Kidney (tissue), 14 donors: ENCODE results near the gene NUB1. TPM values are rescaled to one million over a fixed set of nuclear protein-coding genes. Genes with fewer than 3 reads are reported as not detected.
A peak's percentile ranks its signal among the peaks of the same experiment; 100 is the strongest.

Experiments used
- DNase-seq, 5 donors: peaks; one replicate each; pipeline ENCODE4 v3.0.0-alpha.2; 2013 to 2020
- FAIRE-seq: peaks from 2 replicates; lab custom pipeline; 2012; peaks lifted over from hg19 to GRCh38; lab: Jason Lieb, UNC
- H3K27ac ChIP-seq, 2 donors: one replicate each; pipeline ENCODE4 v1.7.0; 2013; ENCODE audit warnings: low read depth in 2 of 2, low read length in 2 of 2, inconsistent platforms in 1 of 2
- H3K27me3 ChIP-seq: one replicate; pipeline ENCODE4 v1.7.1; 2013; ENCODE audit warnings: low read length, inconsistent platforms; ENCODE audit not compliant: control insufficient read depth, insufficient read depth
- H3K36me3 ChIP-seq, 3 donors: one replicate each; pipeline versions ENCODE4 v1.7.0 to v1.7.1; 2013; ENCODE audit warnings: low read length in 3 of 3, control low read depth in 1 of 3, inconsistent platforms in 1 of 3; ENCODE audit not compliant: insufficient read depth in 3 of 3, control insufficient read depth in 2 of 3
- H3K4me1 ChIP-seq, 3 donors: one replicate each; pipeline versions ENCODE4 v1.7.0 to v1.7.1; 2013; ENCODE audit warnings: low read length in 3 of 3, inconsistent platforms in 1 of 3, low read depth in 1 of 3; ENCODE audit not compliant: control insufficient read depth in 2 of 3, insufficient read depth in 2 of 3
- H3K4me3 ChIP-seq, 3 donors: one replicate each; pipeline versions ENCODE4 v1.7.0 to v1.8.1; 2013; ENCODE audit warnings: low read length in 3 of 3, control low read depth in 1 of 3, inconsistent platforms in 1 of 3
- H3K9ac ChIP-seq, 3 donors: one replicate each; pipeline versions ENCODE4 v1.7.0 to v1.7.1; 2013; ENCODE audit warnings: low read length in 3 of 3, control low read depth in 1 of 3, inconsistent platforms in 1 of 3
- H3K9me3 ChIP-seq, 3 donors: one replicate each; pipeline versions ENCODE4 v1.7.0 to v1.7.1; 2013; ENCODE audit warnings: low read length in 3 of 3, control low read depth in 1 of 3, inconsistent platforms in 1 of 3; ENCODE audit not compliant: control insufficient read depth in 2 of 3, insufficient read depth in 1 of 3
- intact Hi-C: fragments of 100-400 bp; cut with DNase I; formaldehyde crosslinking; loops from one replicate; pipeline ENCODE4 v1.11.1; 2022
- polyA plus RNA-seq: library from polyadenylated mRNA; stranded (reverse); fragments of 350-450 nt; fragmentation: Illumina TruSeq; extraction: RNeasy Lipid Tissue Mini Kit (QIAGEN cat#74804); gene quantifications from one replicate; pipeline ENCODE4 v1.2.3, GENCODE V29; 2014; ENCODE audit warnings: low read depth, low replicate concordance; ENCODE audit not compliant: insufficient read depth
- total RNA-seq: library from RNA; stranded (reverse); fragmentation: NEBNext Ultra II Directional; extraction: Animal tissue kit (Norgen Biotek cat#: 25700); gene quantifications from one replicate; pipeline ENCODE4 v1.2.1, GENCODE V29; 2021
- TF ChIP-seq, protein P1 (sequence below): IDR thresholded peaks from 3 replicates; pipeline ENCODE4 v1.5.1; 2012; ENCODE audit warnings: mild to moderate bottlenecking, moderate library complexity, borderline replicate concordance; ENCODE audit not compliant: insufficient read depth; ENCODE audit errors: extremely low read depth
- donor health status: control.
- donor health status: control.
- donor health status: control.
- donor health status: control.
- donor health status: control.
- donor health status: DM: yes; HTN: yes; CAD: no.
- donor health status: Normal renal cell carcinoma (clear cell type).

NUB1 gene
- total and polyA plus RNA-seq, 2 donors from 2014 or later = 32.7 to 51.8 TPM

DNA sequence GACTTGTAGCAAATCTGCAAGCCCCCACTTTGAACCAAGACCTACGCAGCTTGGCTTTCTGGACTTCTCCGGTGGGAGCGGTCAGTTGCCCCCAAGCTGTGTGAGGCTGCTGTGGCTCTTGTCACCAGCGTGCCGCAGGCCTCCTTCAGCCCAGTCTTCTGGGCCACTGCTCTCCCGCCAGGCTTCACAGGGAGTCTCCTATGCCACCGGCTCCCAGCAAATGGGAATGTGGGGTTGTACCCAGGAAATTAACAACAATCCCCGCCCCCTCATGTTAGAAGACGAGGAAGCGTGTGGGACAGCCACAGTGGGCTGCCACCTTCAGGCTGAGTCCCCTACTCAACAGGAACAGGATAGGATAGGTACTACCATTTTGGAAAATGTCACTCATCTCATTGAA is 64.0 kb downstream of the NUB1 start:
- FAIRE-seq (no peak), DNase-seq (peak in 1 of 5 donors; percentile 37)
- H3K4me3 ChIP-seq = no peak overlapping the region
- H3K27ac ChIP-seq = no peak overlapping the region
- H3K36me3 ChIP-seq = no peaks in the 10 kb centered on the region
- no peaks in the 10 kb centered on the region for H3K9me3 ChIP-seq
- intact Hi-C loops = no loop called here
- H3K9ac ChIP-seq = no peak overlapping the region
- H3K27me3 ChIP-seq = no peaks in the 10 kb centered on the region
- TF ChIP-seq, protein P1, sequence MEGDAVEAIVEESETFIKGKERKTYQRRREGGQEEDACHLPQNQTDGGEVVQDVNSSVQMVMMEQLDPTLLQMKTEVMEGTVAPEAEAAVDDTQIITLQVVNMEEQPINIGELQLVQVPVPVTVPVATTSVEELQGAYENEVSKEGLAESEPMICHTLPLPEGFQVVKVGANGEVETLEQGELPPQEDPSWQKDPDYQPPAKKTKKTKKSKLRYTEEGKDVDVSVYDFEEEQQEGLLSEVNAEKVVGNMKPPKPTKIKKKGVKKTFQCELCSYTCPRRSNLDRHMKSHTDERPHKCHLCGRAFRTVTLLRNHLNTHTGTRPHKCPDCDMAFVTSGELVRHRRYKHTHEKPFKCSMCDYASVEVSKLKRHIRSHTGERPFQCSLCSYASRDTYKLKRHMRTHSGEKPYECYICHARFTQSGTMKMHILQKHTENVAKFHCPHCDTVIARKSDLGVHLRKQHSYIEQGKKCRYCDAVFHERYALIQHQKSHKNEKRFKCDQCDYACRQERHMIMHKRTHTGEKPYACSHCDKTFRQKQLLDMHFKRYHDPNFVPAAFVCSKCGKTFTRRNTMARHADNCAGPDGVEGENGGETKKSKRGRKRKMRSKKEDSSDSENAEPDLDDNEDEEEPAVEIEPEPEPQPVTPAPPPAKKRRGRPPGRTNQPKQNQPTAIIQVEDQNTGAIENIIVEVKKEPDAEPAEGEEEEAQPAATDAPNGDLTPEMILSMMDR = no peak
- peaks cover 0 to 7% (median 4%) of the 10 kb centered on the region in 3 donors for H3K4me1 ChIP-seq

DNA sequence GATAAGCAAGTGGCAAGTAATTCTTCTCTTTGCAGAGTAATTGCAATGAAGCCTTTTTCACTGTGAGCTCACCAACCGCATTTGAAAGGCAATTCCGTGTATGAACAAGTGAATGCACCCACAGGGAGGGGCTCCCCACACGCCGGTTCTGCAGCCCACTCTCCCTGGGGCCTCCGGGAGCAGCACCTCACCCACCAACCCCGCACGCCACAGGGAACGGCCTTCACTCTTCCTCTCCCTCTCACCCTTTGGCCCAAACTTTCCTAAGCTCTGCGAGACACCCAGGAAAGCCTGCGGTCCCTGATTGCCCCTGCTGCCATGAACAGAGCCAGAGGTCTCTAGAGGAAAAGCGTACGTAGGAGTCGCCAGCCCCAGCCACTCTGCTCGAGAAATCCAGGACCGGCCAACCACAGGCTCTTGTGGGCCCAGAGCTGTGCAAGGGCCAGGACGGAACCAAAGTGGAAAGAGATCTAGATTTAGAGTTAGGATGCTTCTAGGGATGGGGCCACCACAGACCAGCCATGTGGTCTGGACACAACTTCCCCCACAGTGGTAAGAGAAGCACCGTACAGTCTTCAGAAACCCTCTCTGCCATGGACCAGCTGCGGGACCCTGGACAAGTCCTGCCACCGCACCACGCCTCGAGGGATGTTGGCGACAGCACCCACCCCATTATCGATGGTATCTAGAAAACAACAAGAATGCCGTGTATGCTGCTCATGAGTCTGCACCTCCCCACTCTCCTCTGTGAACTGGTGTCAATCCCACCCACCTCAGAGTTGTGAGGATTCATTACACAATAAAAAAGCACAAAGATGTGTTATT is 64.7 kb downstream of the NUB1 start:
- Histone ChIP-seq H3K27ac (no peak overlapping the region), H3K9ac (no peak overlapping the region), H3K27me3 (no peaks in the 10 kb centered on the region), H3K9me3 (no peaks in the 10 kb centered on the region), H3K4me1 (peaks cover 0 to 7% (median 4%) of the 10 kb centered on the region in 3 donors), H3K36me3 (no peaks in the 10 kb centered on the region), H3K4me3 (no peak overlapping the region)
- DNase-seq = peak in 1 of 5 donors; percentile 55
- intact Hi-C loops = no loop called here
- TF ChIP-seq, protein P1 = no peak
- no peak for FAIRE-seq

DNA sequence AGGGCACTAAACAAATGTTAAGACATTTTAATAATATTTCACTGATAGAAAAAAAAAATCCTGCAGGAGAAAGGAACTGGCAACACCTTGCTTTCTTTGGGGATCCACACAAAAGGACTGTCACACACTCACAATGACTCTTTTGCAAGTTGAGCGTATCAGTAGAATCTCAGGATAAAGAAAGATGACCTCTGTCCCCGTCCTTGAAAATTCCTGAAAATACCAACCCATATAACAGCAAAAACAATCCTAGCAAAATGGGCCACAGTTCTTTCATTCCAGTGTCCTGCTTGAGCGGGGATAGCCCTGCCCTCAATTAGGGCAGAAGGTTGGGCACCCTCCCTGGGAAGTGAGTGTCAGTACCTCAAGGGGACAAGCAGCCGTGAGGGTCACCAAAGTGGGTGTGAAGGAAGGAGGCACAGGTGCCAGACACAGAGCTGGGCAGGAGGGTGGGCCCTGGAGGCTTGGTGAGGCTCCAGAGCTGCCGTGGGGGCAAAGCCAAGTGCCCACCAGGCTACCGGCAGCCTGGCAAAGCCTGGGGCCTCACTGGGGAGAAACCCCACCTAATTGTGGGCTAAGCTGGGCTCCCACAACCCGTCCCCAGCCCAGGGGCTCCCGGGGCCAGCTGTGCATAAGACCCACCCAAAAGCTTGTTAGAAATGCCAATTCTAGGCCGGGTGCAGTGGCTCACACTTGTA is 65.4 kb downstream of the NUB1 start:
- intact Hi-C loops = no loop called here
- Histone ChIP-seq H3K9me3 (no peaks in the 10 kb centered on the region), H3K4me1 (peaks cover 0 to 7% (median 4%) of the 10 kb centered on the region in 3 donors), H3K4me3 (no peak overlapping the region), H3K9ac (no peak overlapping the region), H3K27ac (no peak overlapping the region), H3K27me3 (no peaks in the 10 kb centered on the region), H3K36me3 (no peaks in the 10 kb centered on the region)
- FAIRE-seq (no peak), DNase-seq (peak in 1 of 5 donors; percentile 49)
- TF ChIP-seq, protein P1 = no peak
